H1 (cell line): ENCODE results near the gene RAB25.

Experiments
- POLR2A ChIP-seq, 2 experiments: IDR thresholded peaks; 1 replicate in 1 of 2; 2 replicates in 1 of 2; pipeline ENCODE4 v1.6.1; 2011; ENCODE audit warnings: low read depth in 2 of 2, low read length in 2 of 2, mild to moderate bottlenecking in 2 of 2; ENCODE audit errors: control extremely low read depth in 1 of 2
- TF ChIP-seq, protein P1 (sequence below): IDR thresholded peaks from 2 replicates; pipeline ENCODE4 v1.6.1; 2012; ENCODE audit warnings: inconsistent platforms
- TF ChIP-seq, protein P2 (sequence below): IDR thresholded peaks from 2 replicates; pipeline ENCODE4 v1.6.1; 2012; ENCODE audit warnings: inconsistent platforms

DNA sequence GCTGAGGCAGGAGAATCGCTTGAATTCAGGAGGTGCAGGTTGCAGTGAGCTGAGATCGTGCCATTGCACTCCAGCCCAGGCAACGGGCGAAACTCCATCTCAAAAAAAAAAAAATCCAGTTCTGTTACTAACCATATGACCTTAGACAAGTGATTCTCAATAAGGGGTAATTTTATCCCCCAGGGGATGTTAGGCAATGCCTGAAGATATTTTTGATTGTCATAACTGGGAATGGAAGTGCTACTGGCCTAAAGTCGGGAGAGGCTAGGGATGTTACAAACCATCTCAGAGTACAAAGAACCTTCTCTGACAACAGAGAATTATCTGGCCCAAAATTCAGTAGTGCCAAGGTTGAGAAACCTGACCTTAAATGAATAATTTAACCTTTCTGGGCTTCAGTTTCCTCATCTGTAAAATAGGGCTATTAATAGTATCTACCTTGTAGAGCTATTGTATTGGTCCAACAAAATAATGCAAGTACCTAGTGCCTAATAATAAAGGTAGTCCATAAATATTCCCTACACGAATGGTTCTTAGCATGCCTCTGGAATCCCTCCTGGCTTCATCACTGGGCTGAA, 47.8 kb downstream of the RAB25 start:
- TF ChIP-seq, protein P1, sequence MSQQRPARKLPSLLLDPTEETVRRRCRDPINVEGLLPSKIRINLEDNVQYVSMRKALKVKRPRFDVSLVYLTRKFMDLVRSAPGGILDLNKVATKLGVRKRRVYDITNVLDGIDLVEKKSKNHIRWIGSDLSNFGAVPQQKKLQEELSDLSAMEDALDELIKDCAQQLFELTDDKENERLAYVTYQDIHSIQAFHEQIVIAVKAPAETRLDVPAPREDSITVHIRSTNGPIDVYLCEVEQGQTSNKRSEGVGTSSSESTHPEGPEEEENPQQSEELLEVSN, result no peak
- TF ChIP-seq, protein P2, sequence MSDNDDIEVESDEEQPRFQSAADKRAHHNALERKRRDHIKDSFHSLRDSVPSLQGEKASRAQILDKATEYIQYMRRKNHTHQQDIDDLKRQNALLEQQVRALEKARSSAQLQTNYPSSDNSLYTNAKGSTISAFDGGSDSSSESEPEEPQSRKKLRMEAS, result no peak
- no peak for TF ChIP-seq POLR2A (IDR thresholded peaks at IDR 0.05; ENCODE audit: control extremely low read depth in 1 of 2, low read depth in 2 of 2, low read length in 2 of 2)
